LHCN-M2 (cell line): ENCODE results near the gene EME1. TPM values are rescaled to one million over a fixed set of nuclear protein-coding genes. Genes with fewer than 3 reads are reported as not detected.
"Not testable (repeated sequence)": the region's sequence is repeated elsewhere in the genome, so short reads cannot be mapped to it uniquely, and the experiment has no call there.

Experiments used
- DNase-seq: peaks from one replicate; pipeline ENCODE4 v3.0.0-alpha.2; 2012; ENCODE audit warnings: low read depth
- total RNA-seq: library from RNA; depleted of rRNA; stranded (reverse); fragments of >200 nt; gene quantifications from 2 replicates; pipeline ENCODE4 v1.2.3, GENCODE V29; 2014

EME1 gene
- total RNA-seq, 1 experiment from 2014 or later: 13.9 TPM

GRCh38 chr17:50393700-50394099, 20.7 kb downstream of the EME1 start:
- DNase-seq: no peak

- DNase-seq: no peak
Measured at GRCh38 chr17:50394711-50395110, 21.7 kb downstream of the EME1 start.

GRCh38 chr17:50396261-50397110, 23.5 kb downstream of the EME1 start:
- peak; percentile 46 for DNase-seq

GRCh38 chr17:50397111-50397918, 24.3 kb downstream of the EME1 start, which contains the start of gene LRRC59:
Gene LRRC59, minus strand, starts transcription at chr17:50397523. Its CDS starts 206 bp downstream, at chr17:50397317.
- DNase-seq: peak; percentile 77

- DNase-seq: no peak
Measured at GRCh38 chr17:50397919-50398285, 24.9 kb downstream of the EME1 start.

- DNase-seq: not testable (repeated sequence)
Measured at GRCh38 chr17:50398672-50399071, 25.6 kb downstream of the EME1 start.

- DNase-seq: not testable (repeated sequence)
Measured at GRCh38 chr17:50399591-50399990, 26.6 kb downstream of the EME1 start.

GRCh38 chr17:50405351-50405750, 32.3 kb downstream of the EME1 start:
- DNase-seq: not testable (repeated sequence)

- no peak for DNase-seq
Measured at GRCh38 chr17:50406578-50406977, 33.5 kb downstream of the EME1 start.

- DNase-seq: no peak
Measured at GRCh38 chr17:50407921-50408320, 34.9 kb downstream of the EME1 start.

GRCh38 chr17:50412188-50412732, 39.2 kb downstream of the EME1 start:
- no peak for DNase-seq

- DNase-seq: no peak
Measured at GRCh38 chr17:50414808-50415207, 41.8 kb downstream of the EME1 start.

- not testable (repeated sequence) for DNase-seq
Measured at GRCh38 chr17:50419577-50419976, 46.5 kb downstream of the EME1 start.

- no peak for DNase-seq
Measured at GRCh38 chr17:50420419-50421112, 47.5 kb downstream of the EME1 start.

GRCh38 chr17:50421308-50422051, 48.5 kb downstream of the EME1 start:
- DNase-seq: peak; percentile 27

GRCh38 chr17:50422738-50423137, 49.7 kb downstream of the EME1 start:
- DNase-seq: no peak

- peak; percentile 91 for DNase-seq
Measured at GRCh38 chr17:50423553-50424159, 50.6 kb downstream of the EME1 start.

- no peak for DNase-seq
Measured at GRCh38 chr17:50424246-50424995, 51.4 kb downstream of the EME1 start.

- DNase-seq: no peak
Measured at GRCh38 chr17:50424996-50425681, 52.1 kb downstream of the EME1 start.
